IPS DF 6.9 (cell line): ENCODE results near the gene TBC1D10A.

Experiments
- DNase-seq: peaks from one replicate; pipeline ENCODE4 v3.0.0-alpha.2; 2013; ENCODE audit warnings: low read depth, low spot score
- H3K27ac ChIP-seq: one replicate; pipeline ENCODE4 v1.5.1; 2013; ENCODE audit warnings: low read length, control low read depth
- H3K27me3 ChIP-seq: 2 replicates; pipeline ENCODE4 v1.6.1; 2013; ENCODE audit warnings: mild to moderate bottlenecking, low read length; ENCODE audit not compliant: control insufficient read depth, insufficient read depth
- H3K36me3 ChIP-seq: 2 replicates; pipeline ENCODE4 v1.6.1; 2013; ENCODE audit warnings: low read length; ENCODE audit not compliant: control insufficient read depth, insufficient read depth
- H3K4me1 ChIP-seq: 2 replicates; pipeline ENCODE4 v1.6.1; 2013; ENCODE audit warnings: low read length; ENCODE audit not compliant: control insufficient read depth, insufficient read depth
- H3K4me3 ChIP-seq: 2 replicates; pipeline ENCODE4 v1.5.1; 2013; ENCODE audit warnings: mild to moderate bottlenecking, low read length
- H3K9me3 ChIP-seq: 2 replicates; pipeline ENCODE4 v1.6.1; 2013; ENCODE audit warnings: low read length, inconsistent platforms; ENCODE audit not compliant: control insufficient read depth, insufficient read depth
- WGBS: extraction: QIAGEN DNeasy Blood & Tissue Kit; methylation state at CpG from one replicate; pipeline ENCODE4 v1.1.7; 2013; ENCODE audit warnings: mixed read lengths, missing lambda C conversion rate; ENCODE audit not compliant: insufficient read length, insufficient coverage; 5-methylcytosine and 5-hydroxymethylcytosine counted together

The TBC1D10A gene

DNA sequence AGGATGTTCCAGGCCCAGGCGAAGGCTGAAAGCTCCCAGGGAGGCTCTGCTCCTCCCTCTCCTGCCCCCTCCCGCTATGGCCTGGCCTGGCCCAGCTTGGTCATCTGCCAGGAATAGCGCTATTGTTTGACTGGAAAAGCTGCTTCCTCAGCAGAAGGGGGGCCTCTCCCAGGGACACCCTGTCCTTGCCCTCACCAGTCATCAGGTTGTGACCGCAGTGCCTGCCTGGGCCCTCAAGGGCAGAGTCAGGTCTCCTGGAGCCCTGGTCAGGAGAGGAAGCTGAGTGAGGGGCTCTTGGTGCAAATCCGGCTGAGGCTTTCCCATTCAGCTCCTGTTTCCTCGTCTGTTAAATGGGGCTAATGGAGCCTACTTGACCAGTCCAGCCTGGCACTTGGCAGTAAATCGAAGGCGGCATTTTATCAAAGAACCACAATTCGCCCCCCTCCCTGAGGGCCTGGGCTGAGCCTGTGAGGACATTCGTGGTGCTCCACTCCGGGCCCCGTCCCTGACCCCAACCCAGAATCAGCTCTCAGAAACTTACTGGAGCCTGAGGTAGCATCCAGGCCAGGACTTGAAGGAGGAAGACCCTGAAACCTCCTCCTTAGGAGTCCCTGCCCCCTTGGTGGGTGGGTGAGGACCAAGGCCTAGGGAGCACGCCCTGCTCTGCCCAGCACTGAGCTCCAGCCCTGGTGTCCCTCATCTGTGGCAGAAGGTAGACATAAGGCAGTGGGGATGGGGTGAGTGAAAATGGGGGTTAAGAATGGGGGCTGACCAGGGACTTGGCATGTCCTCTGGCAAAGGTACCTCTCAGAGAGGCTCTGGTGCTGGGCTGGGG lies 35.5 kb downstream of the TBC1D10A start:
- no peak overlapping the region for H3K27ac ChIP-seq
- WGBS, result no CpG with 5 or more reads among the region's 13 CpGs
- H3K36me3 ChIP-seq, result no peaks in the 10 kb centered on the region; the same call in 1 of the 2 replicates
- no peaks in the 10 kb centered on the region for H3K27me3 ChIP-seq
- H3K4me3 ChIP-seq, result no peak overlapping the region
- H3K4me1 ChIP-seq, result peaks cover 5% of the 10 kb centered on the region
- H3K9me3 ChIP-seq, result no peaks in the 10 kb centered on the region
- DNase-seq, result no peak

- Histone ChIP-seq H3K27ac (no peak overlapping the region), H3K4me1 (peaks cover 5% of the 10 kb centered on the region), H3K4me3 (no peak overlapping the region), H3K36me3 (no peaks in the 10 kb centered on the region; the same call in 1 of the 2 replicates), H3K9me3 (no peaks in the 10 kb centered on the region), H3K27me3 (no peaks in the 10 kb centered on the region)
- no CpG with 5 or more reads among the region's 3 CpGs for WGBS
- no peak for DNase-seq
Observed at GRCh38 chr22:30290342-30291057, 36.2 kb downstream of the TBC1D10A start.

DNA sequence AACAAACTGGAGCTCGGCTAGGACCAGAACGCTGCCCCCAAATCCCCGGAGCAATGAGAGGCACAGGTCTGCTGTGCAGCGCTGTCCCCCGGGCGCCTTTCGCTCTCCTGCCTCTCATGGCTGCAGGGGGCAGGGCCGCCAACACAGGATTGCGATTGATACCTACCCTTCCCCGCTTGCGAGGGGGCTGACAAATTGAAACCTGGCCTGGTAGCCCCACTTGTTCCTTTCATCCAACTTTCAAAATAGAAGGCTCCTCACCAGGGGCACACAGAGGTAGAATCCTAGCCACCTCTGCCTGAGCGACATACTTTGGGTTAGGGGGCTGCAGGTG lies 36.8 kb downstream of the TBC1D10A start:
- Histone ChIP-seq H3K36me3 (no peaks in the 10 kb centered on the region; the same call in 1 of the 2 replicates), H3K9me3 (no peaks in the 10 kb centered on the region), H3K27me3 (no peaks in the 10 kb centered on the region), H3K4me1 (peaks cover 5% of the 10 kb centered on the region), H3K27ac (no peak overlapping the region), H3K4me3 (peak overlapping the region; percentile 48; the same call in 1 of the 2 replicates)
- no CpG with 5 or more reads among the region's 12 CpGs for WGBS
- no peak for DNase-seq

GRCh38 chr22:30289141-30289979 lies 37.4 kb downstream of the TBC1D10A start, which contains the start of gene CASTOR1:
Gene CASTOR1 (minus strand): TSS chr22:30289505. CDS start chr22:30289497, 8 bp downstream.
- H3K36me3 ChIP-seq, result no peaks in the 10 kb centered on the region
- H3K4me1 ChIP-seq, result peaks cover 5% of the 10 kb centered on the region
- no peaks in the 10 kb centered on the region for H3K9me3 ChIP-seq
- no peaks in the 10 kb centered on the region for H3K27me3 ChIP-seq
- no peak within 1 kb of the TSS for H3K27ac ChIP-seq
- peak within 1 kb of the TSS; percentile 76 for H3K4me3 ChIP-seq
- peak; percentile 94 for DNase-seq
- WGBS, result no CpG with 5 or more reads among the region's 85 CpGs

- H3K4me3 ChIP-seq, result peak overlapping the region; percentile 76; the same call in 1 of the 2 replicates
Observed at GRCh38 chr22:30288419-30289140, 38.2 kb downstream of the TBC1D10A start.

DNA sequence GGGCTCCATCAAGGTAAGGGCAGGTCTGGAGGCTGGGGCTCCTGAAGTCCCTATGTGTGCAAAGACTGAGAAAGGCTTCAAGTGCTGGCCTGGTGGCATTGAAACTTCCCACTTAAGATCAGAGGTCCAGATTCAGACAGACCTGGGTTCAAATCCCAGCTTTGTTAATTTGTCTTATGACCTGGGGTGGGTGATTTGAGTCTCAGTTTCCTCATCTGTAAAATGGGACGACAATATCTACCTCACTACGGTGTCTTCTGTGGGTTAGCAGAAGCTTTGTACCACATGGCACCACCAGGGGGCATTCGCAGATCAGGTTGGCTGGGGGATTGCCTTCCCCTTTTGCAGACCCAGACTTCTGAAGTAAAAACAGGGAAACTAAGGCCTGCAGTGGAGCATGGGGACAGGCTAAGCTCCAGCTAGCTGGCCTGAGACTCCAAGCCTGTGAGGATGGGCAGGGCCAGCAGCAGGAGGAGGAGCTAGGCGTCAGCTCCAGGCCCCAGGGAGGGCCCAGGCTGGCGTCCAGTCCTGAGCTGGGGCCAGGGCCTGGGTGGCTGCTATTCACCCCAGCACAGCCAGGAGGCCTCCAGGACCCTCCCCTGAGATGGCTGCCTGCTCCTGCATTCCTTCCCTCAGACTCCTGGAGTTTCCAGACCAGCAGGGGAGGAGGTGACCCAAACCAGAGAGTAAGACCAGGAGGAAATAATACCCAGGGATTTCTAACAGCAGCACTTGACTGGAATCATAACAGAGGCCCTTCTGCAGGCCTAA lies 38.9 kb downstream of the TBC1D10A start:
- no CpG with 5 or more reads among the region's 5 CpGs for WGBS
- Histone ChIP-seq H3K27me3 (no peaks in the 10 kb centered on the region), H3K9me3 (no peaks in the 10 kb centered on the region), H3K36me3 (no peaks in the 10 kb centered on the region), H3K4me1 (peaks cover 5% of the 10 kb centered on the region), H3K27ac (no peak overlapping the region), H3K4me3 (no peak overlapping the region)
- peak; percentile 82 for DNase-seq

More at GRCh38 chr22:30288419-30289140, 38.2 kb downstream of the TBC1D10A start:
- Histone ChIP-seq H3K27me3 (no peaks in the 10 kb centered on the region), H3K9me3 (no peaks in the 10 kb centered on the region), H3K27ac (no peak overlapping the region), H3K4me1 (peaks cover 5% of the 10 kb centered on the region), H3K36me3 (no peaks in the 10 kb centered on the region)
- no peak for DNase-seq
- WGBS, result no CpG with 5 or more reads among the region's 27 CpGs

- Histone ChIP-seq H3K4me3 (no peak overlapping the region), H3K27me3 (no peaks in the 10 kb centered on the region), H3K27ac (no peak overlapping the region), H3K4me1 (peaks cover 5% of the 10 kb centered on the region), H3K36me3 (no peaks in the 10 kb centered on the region), H3K9me3 (no peaks in the 10 kb centered on the region)
- DNase-seq, result no peak
- no CpG with 5 or more reads among the region's 31 CpGs for WGBS
Observed at GRCh38 chr22:30286813-30287647, 39.7 kb downstream of the TBC1D10A start.

- Histone ChIP-seq H3K4me3 (no peak overlapping the region), H3K36me3 (no peaks in the 10 kb centered on the region), H3K27ac (no peak overlapping the region), H3K27me3 (no peaks in the 10 kb centered on the region), H3K4me1 (peaks cover 5% of the 10 kb centered on the region), H3K9me3 (no peaks in the 10 kb centered on the region)
- DNase-seq, result no peak
- no CpG with 5 or more reads among the region's 5 CpGs for WGBS
Observed at GRCh38 chr22:30286331-30286730, 40.4 kb downstream of the TBC1D10A start.

DNA sequence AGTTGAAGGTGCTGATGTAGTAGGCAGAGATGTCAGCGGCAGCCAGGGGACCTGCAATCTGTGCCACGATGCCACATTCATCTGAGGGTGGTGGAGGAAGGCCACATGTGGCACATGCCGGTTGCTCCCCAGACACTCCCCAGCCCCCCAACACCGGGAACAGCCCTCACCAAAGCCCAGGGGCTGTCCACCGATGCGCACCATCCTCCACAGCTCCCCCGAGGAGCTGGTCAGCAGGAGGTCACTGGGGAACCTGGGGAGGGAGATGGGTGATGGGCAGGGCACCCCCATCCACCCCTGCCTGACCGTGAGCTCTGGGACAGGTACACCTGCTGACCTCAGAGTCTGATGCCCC lies 40.9 kb downstream of the TBC1D10A start:
- no peaks in the 10 kb centered on the region for H3K9me3 ChIP-seq
- H3K36me3 ChIP-seq, result no peaks in the 10 kb centered on the region
- H3K4me3 ChIP-seq, result no peak overlapping the region
- H3K4me1 ChIP-seq, result peaks cover 5% of the 10 kb centered on the region
- no peaks in the 10 kb centered on the region for H3K27me3 ChIP-seq
- no peak for DNase-seq
- WGBS, result no CpG with 5 or more reads among the region's 8 CpGs
- H3K27ac ChIP-seq, result no peak overlapping the region
